Measurements from ENCODE around the gene OR4D11. TPM values are rescaled to one million over a fixed set of nuclear protein-coding genes. Genes with fewer than 3 reads are reported as not detected.

The OR4D11 gene
- total and polyA plus RNA-seq, 9 of the 15 experiments (the other 6 are each of a cell fraction or from before 2014, with no cell fraction given): not detected

- TF ChIP-seq USF2 (CRISPR knock-in tag; IDR thresholded peaks at IDR 0.05) (no peak), TFAP4 (CRISPR knock-in tag; IDR thresholded peaks at IDR 0.05; ENCODE audit: borderline replicate concordance) (no peak), NUFIP1 (IDR thresholded peaks at IDR 0.05; ENCODE audit: partially characterized antibody) (no peak), ZNF830 (CRISPR knock-in tag; IDR thresholded peaks at IDR 0.05) (no peak; the same call in 1 of the 2 replicates), ZBED1 (IDR thresholded peaks at IDR 0.05) (no peak), TOE1 (IDR thresholded peaks at IDR 0.05; ENCODE audit: borderline replicate concordance) (no peak; the same call in 1 of the 2 replicates), TOE1 (CRISPR knock-in tag; IDR thresholded peaks at IDR 0.05; ENCODE audit: borderline replicate concordance, low read depth) (no peak), SMAD2 (IDR thresholded peaks at IDR 0.05; ENCODE audit: low read depth, low read length) (no peak), E2F6 (IDR thresholded peaks at IDR 0.05; ENCODE audit: borderline replicate concordance in 1 of 2, extremely low read depth in 1 of 2, insufficient read depth in 1 of 2, insufficient read length in 1 of 2, low read depth in 1 of 2, low read length in 1 of 2, poor library complexity in 1 of 2, severe bottlenecking in 1 of 2) (no peak), MITF (IDR thresholded peaks at IDR 0.05) (no peak), GMEB1 (CRISPR knock-in tag; IDR thresholded peaks at IDR 0.05) (no peak), HES1 (IDR thresholded peaks at IDR 0.05; ENCODE audit: low read depth) (no peak; the same call in 1 of the 2 replicates), ZNF408 (CRISPR knock-in tag; IDR thresholded peaks at IDR 0.05; ENCODE audit: low read depth) (no peak), RBBP5 (IDR thresholded peaks at IDR 0.05; ENCODE audit: borderline replicate concordance, insufficient read depth, low read length, poor library complexity, severe bottlenecking) (no peak), EGR1 (conservative IDR thresholded peaks at IDR 0.05) (no peak), KLF10 (CRISPR knock-in tag; IDR thresholded peaks at IDR 0.05) (no peak), UBTF (IDR thresholded peaks at IDR 0.05; ENCODE audit: borderline replicate concordance in 1 of 2, low read depth in 2 of 2, low read length in 2 of 2) (no peak)
These were observed 48.5 kb downstream of the OR4D11 start (continued) for GRCh38 chr11:59551659-59552521.

Measured in K562 (cell line).